SHP77 treated with DMSO at 0.1 percent for 48 hours (cell line): ENCODE measurements around the gene PDIA2.
"Not testable (repeated sequence)": the region's sequence is repeated elsewhere in the genome, so short reads cannot be mapped to it uniquely, and the experiment has no call there.

Experiments used
- DNase-seq: peaks from one replicate; lab custom pipeline; 2025; lab: John Stamatoyannopoulos, UW

PDIA2 gene, protein sequence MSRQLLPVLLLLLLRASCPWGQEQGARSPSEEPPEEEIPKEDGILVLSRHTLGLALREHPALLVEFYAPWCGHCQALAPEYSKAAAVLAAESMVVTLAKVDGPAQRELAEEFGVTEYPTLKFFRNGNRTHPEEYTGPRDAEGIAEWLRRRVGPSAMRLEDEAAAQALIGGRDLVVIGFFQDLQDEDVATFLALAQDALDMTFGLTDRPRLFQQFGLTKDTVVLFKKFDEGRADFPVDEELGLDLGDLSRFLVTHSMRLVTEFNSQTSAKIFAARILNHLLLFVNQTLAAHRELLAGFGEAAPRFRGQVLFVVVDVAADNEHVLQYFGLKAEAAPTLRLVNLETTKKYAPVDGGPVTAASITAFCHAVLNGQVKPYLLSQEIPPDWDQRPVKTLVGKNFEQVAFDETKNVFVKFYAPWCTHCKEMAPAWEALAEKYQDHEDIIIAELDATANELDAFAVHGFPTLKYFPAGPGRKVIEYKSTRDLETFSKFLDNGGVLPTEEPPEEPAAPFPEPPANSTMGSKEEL

DNA sequence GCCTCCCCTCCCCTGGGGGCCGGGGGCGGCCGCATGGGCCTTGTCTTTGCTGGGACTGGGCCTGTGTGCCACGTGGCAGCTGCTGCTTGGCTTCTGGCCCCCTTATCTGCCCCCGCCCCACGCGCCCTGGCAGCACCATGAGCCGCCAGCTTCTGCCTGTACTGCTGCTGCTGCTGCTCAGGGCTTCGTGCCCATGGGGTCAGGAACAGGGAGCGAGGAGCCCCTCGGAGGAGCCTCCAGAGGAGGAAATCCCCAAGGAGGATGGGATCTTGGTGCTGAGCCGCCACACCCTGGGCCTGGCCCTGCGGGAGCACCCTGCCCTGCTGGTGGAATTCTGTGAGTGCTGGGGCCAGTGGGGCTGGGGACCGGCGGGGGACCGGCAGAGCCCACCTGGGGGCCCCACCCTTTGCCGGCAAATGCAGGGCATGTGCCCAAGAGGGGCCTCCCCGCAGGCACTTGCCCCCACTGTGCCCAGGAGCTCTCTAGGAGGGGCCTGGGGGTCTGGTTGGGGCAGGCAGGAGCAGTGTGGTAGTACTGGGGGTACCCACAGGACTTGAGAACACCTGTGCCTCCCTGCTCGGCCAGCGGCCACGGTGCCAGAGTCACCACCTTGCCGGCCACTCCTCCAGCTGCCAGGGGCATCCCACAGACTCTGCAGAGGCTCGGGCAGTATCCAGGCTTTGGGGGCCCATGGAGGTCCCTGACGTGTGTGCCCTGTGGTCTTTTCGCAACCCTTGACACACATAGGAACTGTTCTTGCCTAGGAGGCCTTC, at the start of gene PDIA2:
PDIA2 (plus strand) TSS at position 132 of the 773 bp plus-strand sequence; CDS start at position 138, 6 bp downstream.
- DNase-seq, result no peak

GRCh38 chr16:234468-235305, 48.3 kb upstream of the PDIA2 start, which contains the start of gene FAM234A:
Gene FAM234A (plus strand): TSS chr16:234821. CDS start chr16:254414, 19,593 bp downstream.
- peak; percentile 78 for DNase-seq

DNA sequence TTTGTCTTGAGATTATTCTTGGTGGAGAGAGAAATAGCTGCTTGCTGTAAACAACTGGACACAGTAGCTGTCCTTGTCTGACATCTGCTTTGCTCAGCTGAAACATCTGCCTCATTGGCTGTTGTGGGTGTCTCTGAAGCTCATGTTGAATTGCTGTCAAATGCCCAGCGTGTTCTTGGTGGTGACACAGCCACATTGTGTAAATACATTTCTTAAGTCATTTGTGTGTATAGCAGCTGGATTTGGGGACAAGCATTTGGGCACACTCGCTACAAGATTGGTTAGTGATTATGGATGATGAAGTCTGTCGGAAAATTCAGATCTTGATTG, 43.1 kb upstream of the PDIA2 start:
- DNase-seq, result no peak

DNA sequence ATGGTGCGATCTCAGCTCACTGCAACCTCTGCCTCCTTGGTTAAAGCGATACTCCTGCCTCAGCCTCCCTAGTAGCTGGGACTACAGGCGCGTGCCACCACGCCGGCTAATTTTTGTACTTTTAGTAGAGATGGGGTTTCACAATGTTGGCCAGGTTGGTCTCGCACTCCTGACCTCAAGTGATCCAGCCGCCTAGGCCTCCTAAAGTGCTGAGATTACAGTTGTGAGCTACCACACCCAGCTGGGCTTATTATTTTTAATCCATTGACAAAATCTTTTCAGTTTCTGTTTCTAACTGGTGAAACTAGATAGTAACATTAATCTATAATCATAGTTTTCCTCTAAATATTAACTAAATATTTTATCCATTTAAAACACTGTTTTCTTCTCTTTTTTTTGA, 42.4 kb upstream of the PDIA2 start:
- DNase-seq, result no peak

DNA sequence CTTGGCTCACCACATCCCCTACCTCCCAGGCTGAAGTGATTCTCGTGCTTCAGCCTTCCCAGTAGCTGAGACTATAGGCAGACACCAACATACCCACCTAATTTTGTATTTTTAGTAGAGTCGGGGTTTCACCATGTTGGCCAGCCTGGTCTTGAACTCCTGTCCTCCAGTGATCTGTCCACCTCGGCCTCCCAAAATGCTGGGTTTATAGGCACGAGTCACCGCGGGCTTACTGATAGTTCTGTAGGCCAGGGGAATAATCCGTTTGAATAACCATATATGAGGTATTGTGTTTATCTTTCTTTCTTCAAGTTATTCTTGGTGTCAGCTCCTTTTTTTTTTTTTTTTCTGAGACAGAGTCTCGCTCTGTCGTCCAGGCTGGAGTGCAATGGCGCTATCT, 40.7 kb upstream of the PDIA2 start:
- no peak for DNase-seq

DNA sequence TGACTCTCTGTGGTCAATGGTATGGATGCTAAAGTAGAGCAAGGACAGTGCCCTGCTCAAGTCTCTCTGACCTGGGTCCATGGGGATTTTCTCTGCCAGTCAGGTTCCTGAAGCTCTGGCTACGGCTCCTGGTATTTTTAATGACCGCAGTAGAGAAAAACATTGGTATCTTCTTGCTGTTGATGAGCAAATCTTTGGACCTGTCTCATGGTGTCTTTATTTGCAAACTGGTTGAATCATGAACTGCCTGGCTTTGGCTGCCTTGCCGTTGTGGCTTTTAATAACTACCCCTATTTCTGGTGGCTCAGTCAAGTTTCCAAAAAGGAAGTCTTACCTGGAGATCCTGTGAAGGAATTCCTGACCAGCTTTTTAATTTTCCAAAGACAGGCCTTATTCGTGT, 39.6 kb upstream of the PDIA2 start:
- no peak for DNase-seq

GRCh38 chr16:245105-245504, 37.9 kb upstream of the PDIA2 start:
- DNase-seq, result no peak

DNA sequence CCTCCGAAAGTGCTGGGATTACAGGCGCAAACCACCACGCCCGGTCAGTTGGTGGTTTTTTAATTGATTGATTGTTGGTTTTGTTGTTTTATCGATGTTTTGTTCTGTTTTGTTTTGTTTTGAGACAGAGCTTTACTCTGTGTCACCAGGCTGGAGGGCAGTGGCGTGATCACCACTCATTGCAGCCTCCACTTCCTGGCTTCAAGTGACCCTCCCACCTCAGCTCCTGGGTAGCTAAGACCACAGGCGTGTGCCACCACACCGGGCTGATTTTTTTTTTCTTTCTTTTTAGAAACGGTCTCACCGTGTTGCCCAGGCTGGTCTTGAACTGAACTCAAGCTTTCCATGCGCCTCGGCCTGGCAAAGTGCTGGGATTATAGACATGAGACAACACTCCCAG, 35.9 kb upstream of the PDIA2 start:
- DNase-seq, result no peak

DNA sequence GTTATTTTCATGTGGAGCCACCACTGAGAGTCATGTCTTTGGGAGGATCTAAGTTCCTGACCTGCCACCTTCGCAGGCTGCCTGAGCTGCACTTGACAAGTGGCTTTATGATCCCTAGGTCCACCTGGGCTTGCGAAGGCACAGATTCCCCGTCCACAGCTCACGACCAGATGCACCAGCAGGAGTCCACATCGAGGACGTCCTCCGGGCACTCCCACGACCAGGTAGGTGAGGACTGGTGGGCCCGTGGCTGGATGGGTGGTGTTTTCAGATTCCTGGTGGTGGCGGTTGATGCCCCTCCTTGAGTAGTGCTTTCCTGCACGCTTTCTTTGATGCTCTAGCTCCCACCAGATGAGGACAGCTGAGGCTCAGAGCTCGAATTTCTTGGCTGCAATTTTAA, 33.5 kb upstream of the PDIA2 start:
- DNase-seq, result no peak

GRCh38 chr16:252366-253337, 30.3 kb upstream of the PDIA2 start:
- DNase-seq, result no peak

DNA sequence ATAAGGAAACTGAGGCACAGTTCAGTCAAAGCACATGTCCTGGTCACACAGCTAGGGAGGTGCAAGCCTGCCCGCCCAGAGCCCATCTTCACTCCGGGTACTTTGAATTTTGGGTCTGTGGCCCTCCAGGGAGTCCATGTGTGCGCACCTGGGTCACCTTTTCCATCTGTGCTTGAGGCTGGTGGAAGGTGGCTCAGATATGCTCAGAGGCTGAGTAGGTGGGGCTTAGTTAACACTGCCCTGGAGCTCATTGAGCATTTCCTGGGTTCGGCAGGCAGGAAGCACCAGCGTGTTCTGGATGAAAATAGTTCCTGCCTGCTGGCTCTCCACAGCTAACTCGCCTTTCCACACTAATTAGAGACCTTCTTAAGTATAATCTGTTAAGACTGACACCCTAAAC, 29.1 kb upstream of the PDIA2 start:
- DNase-seq, result no peak

DNA sequence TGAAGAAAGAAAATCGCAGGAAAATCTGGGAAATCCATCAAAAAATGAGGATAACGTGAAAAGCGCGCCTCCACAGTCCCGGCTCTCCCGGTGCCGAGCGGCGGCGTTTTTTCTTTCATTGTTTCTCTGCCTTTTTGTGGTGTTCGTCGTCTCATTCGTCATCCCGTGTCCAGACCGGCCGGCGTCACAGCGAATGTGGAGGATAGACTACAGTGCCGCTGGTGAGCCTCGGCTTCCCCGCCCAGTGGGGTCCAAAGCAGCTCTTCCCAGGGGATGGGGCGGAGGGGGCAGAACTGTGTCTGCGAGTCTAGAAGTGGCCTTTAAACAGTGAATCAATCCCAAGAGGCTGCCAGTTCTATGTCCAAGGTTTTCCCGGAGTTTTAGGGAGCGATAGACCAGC, 28.5 kb upstream of the PDIA2 start:
- DNase-seq, result no peak

GRCh38 chr16:255183-255582, 27.8 kb upstream of the PDIA2 start:
- DNase-seq, result no peak

DNA sequence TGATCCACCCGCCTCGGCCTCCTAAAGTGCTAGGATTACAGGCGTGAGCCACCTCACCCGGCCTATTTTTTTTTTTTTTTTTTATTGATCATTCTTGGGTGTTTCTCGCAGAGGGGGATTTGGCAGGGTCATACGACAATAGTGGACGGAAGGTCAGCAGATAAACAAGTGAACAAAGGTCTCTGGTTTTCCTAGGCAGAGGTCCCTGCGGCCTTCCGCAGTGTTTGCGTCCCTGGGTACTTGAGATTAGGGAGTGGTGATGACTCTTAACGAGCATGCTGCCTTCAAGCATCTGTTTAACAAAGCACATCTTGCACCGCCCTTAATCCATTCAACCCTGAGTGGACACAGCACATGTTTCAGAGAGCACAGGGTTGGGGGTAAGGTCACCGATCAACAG, 24.9 kb upstream of the PDIA2 start:
- not testable (repeated sequence) for DNase-seq

DNA sequence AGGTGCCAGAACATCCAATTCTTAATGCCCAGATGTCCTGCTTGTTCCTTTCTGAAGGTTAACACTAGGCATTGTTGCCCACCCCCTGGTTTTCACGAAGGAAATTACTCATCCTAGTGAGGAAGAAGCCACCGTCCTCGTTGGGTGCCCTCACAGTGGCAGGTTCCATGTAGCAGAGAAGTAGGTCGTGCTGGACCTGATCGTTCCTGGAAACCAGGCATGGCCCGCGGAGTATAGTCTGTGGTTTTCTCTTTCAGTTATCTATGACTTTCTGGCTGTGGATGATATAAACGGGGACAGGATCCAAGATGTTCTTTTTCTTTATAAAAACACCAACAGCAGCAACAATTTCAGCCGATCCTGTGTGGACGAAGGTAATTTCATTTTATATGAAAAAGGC, 23.7 kb upstream of the PDIA2 start:
- DNase-seq, result no peak

DNA sequence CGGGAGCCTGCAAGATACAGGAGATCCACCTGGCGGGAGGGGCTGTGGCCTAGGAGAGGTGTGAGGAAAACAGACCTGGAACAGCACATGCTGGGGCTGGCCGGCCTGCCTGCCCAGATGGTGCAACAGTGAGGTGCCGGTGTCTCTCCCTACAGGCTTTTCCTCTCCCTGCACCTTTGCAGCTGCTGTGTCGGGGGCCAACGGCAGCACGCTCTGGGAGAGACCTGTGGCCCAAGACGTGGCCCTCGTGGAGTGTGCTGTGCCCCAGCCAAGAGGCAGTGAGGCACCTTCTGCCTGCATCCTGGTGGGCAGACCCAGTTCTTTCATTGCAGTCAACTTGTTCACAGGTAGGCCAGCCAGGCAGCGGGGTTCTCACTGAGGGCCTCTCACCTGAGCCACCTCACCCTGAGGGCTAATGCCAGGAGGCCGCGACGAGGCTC, 23.1 kb upstream of the PDIA2 start:
- DNase-seq, result no peak

- DNase-seq, result no peak
Observed at GRCh38 chr16:260326-260725, 22.6 kb upstream of the PDIA2 start.

DNA sequence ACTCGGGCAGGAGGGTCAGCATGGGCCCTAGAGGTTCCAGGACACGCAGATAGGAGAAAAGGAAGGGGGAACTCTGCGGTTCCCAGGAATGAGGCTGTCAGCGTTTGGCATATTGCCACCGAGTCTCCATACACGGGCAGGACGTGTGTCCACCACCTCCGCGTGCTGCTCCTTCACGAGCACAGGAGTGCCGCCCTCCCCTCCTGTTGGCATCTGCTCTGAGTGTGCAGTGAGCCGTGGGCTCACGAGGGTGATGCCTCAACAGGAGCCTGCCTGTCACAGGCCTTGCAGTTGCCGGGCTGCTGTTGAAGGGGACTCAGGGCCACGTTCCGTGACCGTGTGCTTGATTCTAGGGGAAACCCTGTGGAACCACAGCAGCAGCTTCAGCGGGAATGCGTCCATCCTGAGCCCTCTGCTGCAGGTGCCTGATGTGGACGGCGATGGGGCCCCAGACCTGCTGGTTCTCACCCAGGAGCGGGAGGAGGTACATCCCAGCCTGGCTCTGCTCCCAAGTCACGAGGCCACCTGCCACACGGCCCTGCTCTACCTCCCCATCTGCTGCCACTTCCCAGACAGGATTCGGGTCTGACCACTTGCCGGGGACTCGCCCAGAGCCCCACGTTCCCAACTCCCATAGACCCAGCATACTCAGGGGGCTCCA, 21.8 kb upstream of the PDIA2 start:
- DNase-seq, result no peak

- DNase-seq, result no peak
Observed at GRCh38 chr16:262121-262745, 20.7 kb upstream of the PDIA2 start.

DNA sequence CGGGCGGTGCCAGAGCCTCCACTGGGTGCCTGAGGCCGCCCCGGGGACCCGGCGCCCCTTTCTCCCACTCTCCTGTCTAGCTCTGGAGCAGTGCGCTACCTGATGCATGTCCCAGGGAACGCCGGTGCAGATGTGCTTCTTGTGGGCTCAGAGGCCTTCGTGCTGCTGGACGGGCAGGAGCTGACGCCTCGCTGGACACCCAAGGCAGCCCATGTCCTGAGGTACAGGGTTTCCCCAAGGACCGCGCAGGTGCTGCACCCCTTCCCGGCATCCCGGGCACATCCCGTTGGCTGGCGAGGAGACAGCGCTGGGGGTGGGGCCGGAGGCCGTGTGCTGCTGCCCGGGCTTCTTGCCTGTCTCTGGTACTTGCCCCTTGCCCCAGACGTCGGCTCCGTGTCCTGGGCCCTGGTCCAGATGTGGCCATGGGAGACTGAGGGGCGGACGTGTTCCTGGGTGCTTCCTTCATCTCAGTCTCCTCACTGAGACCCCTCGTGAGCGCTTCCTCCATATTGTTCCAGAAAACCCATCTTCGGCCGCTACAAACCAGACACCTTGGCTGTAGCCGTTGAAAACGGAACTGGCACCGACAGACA, 19.7 kb upstream of the PDIA2 start:
- no peak for DNase-seq
